NCI-H1105 treated with DMSO at 0.1 percent for 48 hours (cell line): Measurements from ENCODE around the gene IRS2.

Experiments
- DNase-seq: peaks from one replicate; lab custom pipeline; 2025; lab: John Stamatoyannopoulos, UW

Gene IRS2

GRCh38 chr13:109706015-109706715, 80.2 kb downstream of the IRS2 start:
- no peak for DNase-seq

DNA sequence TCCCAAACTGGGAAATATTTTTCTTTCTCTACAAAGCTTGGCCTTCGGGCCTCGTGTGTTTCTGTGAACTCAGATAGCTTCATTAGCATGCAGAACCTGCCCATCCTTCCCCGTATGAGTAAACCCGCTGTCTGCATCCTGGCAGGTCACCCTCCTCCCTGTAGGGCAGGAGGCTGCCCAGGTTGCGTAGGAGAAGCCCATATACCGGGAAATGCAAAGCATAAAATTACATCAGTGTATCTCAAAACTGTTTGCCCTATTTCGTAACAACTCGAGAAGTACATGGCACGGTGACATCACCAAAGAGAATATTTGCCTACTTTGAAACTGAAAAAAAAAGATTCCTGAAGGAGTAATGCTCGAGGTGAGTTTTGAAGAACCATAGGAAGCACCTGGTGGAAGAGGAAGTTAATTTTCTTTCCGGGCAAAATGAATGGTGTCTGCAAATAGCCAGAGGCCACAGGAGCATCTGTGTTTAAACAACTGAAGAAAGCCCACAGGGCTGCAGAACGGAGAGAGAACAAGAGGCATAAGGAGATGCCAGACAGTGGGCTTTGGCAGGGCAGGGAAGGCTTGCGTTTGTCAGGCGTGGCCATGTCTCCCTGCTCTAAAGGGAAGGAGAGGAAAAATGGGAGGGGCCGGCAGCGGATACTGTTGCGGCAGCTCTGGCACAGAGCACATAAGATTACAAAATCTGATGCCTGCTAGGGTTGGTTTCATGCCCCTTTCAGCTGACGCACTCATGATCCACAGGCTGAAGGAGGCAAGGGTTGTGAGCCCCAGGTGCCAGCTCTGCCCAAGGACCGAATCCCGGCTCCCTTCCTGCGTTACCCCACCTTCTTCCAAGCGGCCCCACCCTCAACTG, 81.4 kb downstream of the IRS2 start:
- DNase-seq = no peak

GRCh38 chr13:109703250-109703649, 83.1 kb downstream of the IRS2 start:
- DNase-seq = no peak
